Type B pancreatic cell (in vitro differentiated cells): ENCODE measurements around the gene BCL6B. TPM values are rescaled to one million over a fixed set of nuclear protein-coding genes. Genes with fewer than 3 reads are reported as not detected.

ENCODE experiments used
- DNase-seq: peaks from one replicate; pipeline ENCODE4 v3.0.0; 2021; ENCODE audit warnings: mixed read lengths; ENCODE audit not compliant: unreplicated experiment; ENCODE audit errors: extremely low spot score
- H3K27ac Mint-ChIP-seq: 2 replicates; pipeline ENCODE4 v1.8.0; 2021; ENCODE audit warnings: mild to moderate bottlenecking, mixed read lengths
- H3K27me3 Mint-ChIP-seq: 2 replicates; pipeline ENCODE4 v1.8.0; 2021; ENCODE audit warnings: mixed read lengths
- H3K36me3 Mint-ChIP-seq: 2 replicates; pipeline ENCODE4 v1.8.0; 2021; ENCODE audit warnings: mixed read lengths
- H3K4me1 Mint-ChIP-seq: one replicate; pipeline ENCODE4 v1.8.0; 2021; ENCODE audit warnings: mixed read lengths; ENCODE audit not compliant: unreplicated experiment
- H3K4me3 Mint-ChIP-seq: 2 replicates; pipeline ENCODE4 v1.8.0; 2021; ENCODE audit warnings: mild to moderate bottlenecking, mixed read lengths
- H3K9me3 Mint-ChIP-seq: 2 replicates; pipeline ENCODE4 v1.8.0; 2021; ENCODE audit warnings: mixed read lengths
- total RNA-seq: library from RNA; stranded (reverse); gene quantifications from 2 replicates; pipeline ENCODE4 v1.2.1, GENCODE V29; 2021; ENCODE audit warnings: low replicate concordance
- TF ChIP-seq, protein P1 (sequence below): fragments of 200-600 bp; sonication (generic); conservative IDR thresholded peaks from 2 replicates; pipeline ENCODE4 v1.5.0; 2021; ENCODE audit warnings: antibody characterized with exemption, mild to moderate bottlenecking

BCL6B gene
- total RNA-seq, 1 donor from 2014 or later: not detected

GRCh38 chr17:7023576-7024401 lies 939 bp downstream of the BCL6B start:
- Mint-ChIP-seq H3K4me3 (peak overlapping the region; percentile 72), H3K4me1 (no peaks in the 10 kb centered on the region), H3K36me3 (no peaks in the 10 kb centered on the region), H3K27me3 (peaks cover 61% of the 10 kb centered on the region), H3K9me3 (no peaks in the 10 kb centered on the region), H3K27ac (no peak overlapping the region)
- TF ChIP-seq, protein P1, sequence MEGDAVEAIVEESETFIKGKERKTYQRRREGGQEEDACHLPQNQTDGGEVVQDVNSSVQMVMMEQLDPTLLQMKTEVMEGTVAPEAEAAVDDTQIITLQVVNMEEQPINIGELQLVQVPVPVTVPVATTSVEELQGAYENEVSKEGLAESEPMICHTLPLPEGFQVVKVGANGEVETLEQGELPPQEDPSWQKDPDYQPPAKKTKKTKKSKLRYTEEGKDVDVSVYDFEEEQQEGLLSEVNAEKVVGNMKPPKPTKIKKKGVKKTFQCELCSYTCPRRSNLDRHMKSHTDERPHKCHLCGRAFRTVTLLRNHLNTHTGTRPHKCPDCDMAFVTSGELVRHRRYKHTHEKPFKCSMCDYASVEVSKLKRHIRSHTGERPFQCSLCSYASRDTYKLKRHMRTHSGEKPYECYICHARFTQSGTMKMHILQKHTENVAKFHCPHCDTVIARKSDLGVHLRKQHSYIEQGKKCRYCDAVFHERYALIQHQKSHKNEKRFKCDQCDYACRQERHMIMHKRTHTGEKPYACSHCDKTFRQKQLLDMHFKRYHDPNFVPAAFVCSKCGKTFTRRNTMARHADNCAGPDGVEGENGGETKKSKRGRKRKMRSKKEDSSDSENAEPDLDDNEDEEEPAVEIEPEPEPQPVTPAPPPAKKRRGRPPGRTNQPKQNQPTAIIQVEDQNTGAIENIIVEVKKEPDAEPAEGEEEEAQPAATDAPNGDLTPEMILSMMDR: no peak
- DNase-seq: peak; percentile 87

DNA sequence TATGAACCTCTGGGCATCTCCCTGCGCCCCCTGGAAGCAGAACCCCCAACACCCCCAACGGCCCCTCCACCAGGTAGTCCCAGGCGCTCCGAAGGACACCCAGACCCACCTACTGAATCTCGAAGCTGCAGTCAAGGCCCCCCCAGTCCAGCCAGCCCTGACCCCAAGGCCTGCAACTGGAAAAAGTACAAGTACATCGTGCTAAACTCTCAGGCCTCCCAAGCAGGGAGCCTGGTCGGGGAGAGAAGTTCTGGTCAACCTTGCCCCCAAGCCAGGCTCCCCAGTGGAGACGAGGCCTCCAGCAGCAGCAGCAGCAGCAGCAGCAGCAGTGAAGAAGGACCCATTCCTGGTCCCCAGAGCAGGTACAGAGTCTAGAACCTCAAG lies 1.5 kb downstream of the BCL6B start:
- Mint-ChIP-seq H3K4me1 (no peaks in the 10 kb centered on the region), H3K9me3 (no peaks in the 10 kb centered on the region), H3K4me3 (no peak overlapping the region), H3K27me3 (peaks cover 67% of the 10 kb centered on the region), H3K27ac (no peak overlapping the region), H3K36me3 (no peaks in the 10 kb centered on the region)
- DNase-seq: no peak
- TF ChIP-seq, protein P1: no peak

DNA sequence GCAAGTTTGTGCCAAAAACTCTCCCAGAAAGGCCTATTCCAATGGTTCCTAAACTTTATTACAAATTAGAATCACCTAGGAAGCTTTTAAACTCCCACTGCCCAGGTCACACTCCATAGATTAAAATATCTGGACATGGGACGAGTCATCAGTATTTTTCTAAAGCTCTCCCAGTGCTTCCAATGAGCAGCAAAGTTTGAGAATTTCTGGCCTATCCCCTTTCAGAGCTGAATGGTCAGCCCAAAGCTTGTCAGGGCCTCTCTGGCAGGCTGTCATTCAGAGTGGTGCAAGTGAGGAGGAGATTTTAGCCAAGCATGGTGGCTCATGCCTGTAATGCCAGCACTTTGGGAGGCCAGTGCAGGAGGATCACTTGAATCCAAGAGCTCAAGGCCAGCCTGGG lies 2.4 kb downstream of the BCL6B start:
- H3K27me3 Mint-ChIP-seq: peaks cover 67% of the 10 kb centered on the region
- peak overlapping the region; percentile 55 for H3K4me3 Mint-ChIP-seq
- H3K4me1 Mint-ChIP-seq: no peaks in the 10 kb centered on the region
- no peak overlapping the region for H3K27ac Mint-ChIP-seq
- no peak for DNase-seq
- no peaks in the 10 kb centered on the region for H3K36me3 Mint-ChIP-seq
- TF ChIP-seq, protein P1: no peak
- no peaks in the 10 kb centered on the region for H3K9me3 Mint-ChIP-seq

DNA sequence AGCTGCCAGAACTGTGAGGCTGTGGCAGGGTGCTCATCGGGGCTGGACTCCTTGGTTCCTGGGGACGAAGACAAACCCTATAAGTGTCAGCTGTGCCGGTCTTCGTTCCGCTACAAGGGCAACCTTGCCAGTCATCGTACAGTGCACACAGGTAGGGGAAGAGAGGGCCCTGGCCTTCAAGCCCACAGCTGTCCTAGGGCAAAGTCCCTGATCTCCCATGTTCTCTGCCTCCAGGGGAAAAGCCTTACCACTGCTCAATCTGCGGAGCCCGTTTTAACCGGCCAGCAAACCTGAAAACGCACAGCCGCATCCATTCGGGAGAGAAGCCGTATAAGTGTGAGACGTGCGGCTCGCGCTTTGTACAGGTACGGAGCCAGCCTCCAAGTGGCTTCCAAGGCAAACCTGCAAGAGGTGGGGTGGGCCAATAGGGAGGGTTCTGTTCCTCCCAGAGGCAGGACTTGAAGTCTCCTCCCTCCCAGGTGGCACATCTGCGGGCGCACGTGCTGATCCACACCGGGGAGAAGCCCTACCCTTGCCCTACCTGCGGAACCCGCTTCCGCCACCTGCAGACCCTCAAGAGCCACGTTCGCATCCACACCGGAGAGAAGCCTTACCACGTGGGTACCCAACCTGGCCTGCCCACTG lies 3.7 kb downstream of the BCL6B start:
- H3K4me1 Mint-ChIP-seq: no peaks in the 10 kb centered on the region
- H3K27me3 Mint-ChIP-seq: peaks cover 56% of the 10 kb centered on the region
- TF ChIP-seq, protein P1: no peak
- no peak for DNase-seq
- H3K4me3 Mint-ChIP-seq: no peak overlapping the region
- H3K27ac Mint-ChIP-seq: no peak overlapping the region
- H3K36me3 Mint-ChIP-seq: no peaks in the 10 kb centered on the region
- no peaks in the 10 kb centered on the region for H3K9me3 Mint-ChIP-seq

GRCh38 chr17:7027335-7027734 lies 4.5 kb downstream of the BCL6B start:
- H3K9me3 Mint-ChIP-seq: no peaks in the 10 kb centered on the region

More at GRCh38 chr17:7027335-7027734, 4.5 kb downstream of the BCL6B start:
- no peak for DNase-seq
- H3K36me3 Mint-ChIP-seq: no peaks in the 10 kb centered on the region
- H3K4me3 Mint-ChIP-seq: no peak overlapping the region
- no peak overlapping the region for H3K27ac Mint-ChIP-seq
- H3K27me3 Mint-ChIP-seq: peaks cover 48% of the 10 kb centered on the region
- H3K4me1 Mint-ChIP-seq: no peaks in the 10 kb centered on the region
- TF ChIP-seq, protein P1: no peak
